GM18511 (cell line): Measurements from ENCODE around the gene ARMH2.

Experiments
- ATAC-seq: cut with Tn5 transposase; IDR thresholded peaks from one replicate; pipeline ENCODE4 v1.9.1; 2021; ENCODE audit warnings: mild to moderate bottlenecking, moderate library complexity; ENCODE audit not compliant: unreplicated experiment

The ARMH2 gene

GRCh38 chr6:24798740-24799540, at the start of gene ARMH2:
Gene ARMH2, minus strand, starts transcription at chr6:24798917. Its CDS starts 60 bp downstream, at chr6:24798857.
- ATAC-seq: no peak

GRCh38 chr6:24848461-24848860, 49.7 kb upstream of the ARMH2 start:
- ATAC-seq: no peak

GRCh38 chr6:24847402-24847801, 48.7 kb upstream of the ARMH2 start:
- ATAC-seq: no peak

- ATAC-seq: no peak
Observed at GRCh38 chr6:24845578-24845977, 46.9 kb upstream of the ARMH2 start.

GRCh38 chr6:24844903-24845302, 46.2 kb upstream of the ARMH2 start:
- ATAC-seq: no peak

GRCh38 chr6:24844061-24844460, 45.3 kb upstream of the ARMH2 start:
- ATAC-seq: no peak

- no peak for ATAC-seq
Observed at GRCh38 chr6:24840187-24840586, 41.5 kb upstream of the ARMH2 start.

GRCh38 chr6:24838994-24839393, 40.3 kb upstream of the ARMH2 start:
- no peak for ATAC-seq

GRCh38 chr6:24838081-24838480, 39.4 kb upstream of the ARMH2 start:
- ATAC-seq: no peak

GRCh38 chr6:24836109-24836508, 37.4 kb upstream of the ARMH2 start:
- ATAC-seq: no peak

- no peak for ATAC-seq
Observed at GRCh38 chr6:24833711-24834386, 35.1 kb upstream of the ARMH2 start.

- ATAC-seq: no peak
Observed at GRCh38 chr6:24832794-24833193, 34.1 kb upstream of the ARMH2 start.

GRCh38 chr6:24831771-24832716, 33.3 kb upstream of the ARMH2 start:
- no peak for ATAC-seq

- ATAC-seq: no peak
Observed at GRCh38 chr6:24829657-24830056, 30.9 kb upstream of the ARMH2 start.

GRCh38 chr6:24827970-24828369, 29.3 kb upstream of the ARMH2 start:
- ATAC-seq: no peak

- ATAC-seq: no peak
Observed at GRCh38 chr6:24827162-24827561, 28.4 kb upstream of the ARMH2 start.

- ATAC-seq: no peak
Observed at GRCh38 chr6:24825130-24825630, 26.5 kb upstream of the ARMH2 start.

- ATAC-seq: no peak
Observed at GRCh38 chr6:24824142-24824938, 25.6 kb upstream of the ARMH2 start.

- ATAC-seq: no peak
Observed at GRCh38 chr6:24823185-24823584, 24.5 kb upstream of the ARMH2 start.

GRCh38 chr6:24822696-24823095, 24.0 kb upstream of the ARMH2 start:
- ATAC-seq: no peak
